Measurements from ENCODE around the gene ANO10. TPM values are rescaled to one million over a fixed set of nuclear protein-coding genes. Genes with fewer than 3 reads are reported as not detected.
"Not testable (repeated sequence)": the region's sequence is repeated elsewhere in the genome, so short reads cannot be mapped to it uniquely, and the experiment has no call there.

ANO10 gene
- total RNA-seq, 1 donor from 2014 or later, result 39.1 TPM

GRCh38 chr3:43523454-43524053, 98.3 kb downstream of the ANO10 start:
- FAIRE-seq (no peak), DNase-seq (ENCODE audit: low spot score in 2 of 2) (no peak)

- DNase-seq (ENCODE audit: low spot score in 2 of 2) (no peak), FAIRE-seq (no peak)
These were observed 99.0 kb downstream of the ANO10 start for GRCh38 chr3:43522727-43523362.

GRCh38 chr3:43521941-43522340, 99.9 kb downstream of the ANO10 start:
- DNase-seq (ENCODE audit: low spot score in 2 of 2), result no peak
- FAIRE-seq, result no peak

- DNase-seq (ENCODE audit: low spot score in 2 of 2); FAIRE-seq: not testable (repeated sequence)
These were observed 103.3 kb downstream of the ANO10 start for GRCh38 chr3:43518515-43518914.

- DNase-seq (ENCODE audit: low spot score in 2 of 2) (no peak), FAIRE-seq (no peak)
These were observed 105.7 kb downstream of the ANO10 start for GRCh38 chr3:43515970-43516635.

GRCh38 chr3:43515208-43515917, 106.4 kb downstream of the ANO10 start:
- FAIRE-seq (no peak), DNase-seq (ENCODE audit: low spot score in 2 of 2) (no peak)

GRCh38 chr3:43512754-43513404, 108.9 kb downstream of the ANO10 start:
- FAIRE-seq (no peak), DNase-seq (ENCODE audit: low spot score in 2 of 2) (no peak)

GRCh38 chr3:43506644-43507043, 115.2 kb downstream of the ANO10 start:
- FAIRE-seq (no peak), DNase-seq (ENCODE audit: low spot score in 2 of 2) (no peak)

GRCh38 chr3:43505351-43505750, 116.5 kb downstream of the ANO10 start:
- FAIRE-seq, result no peak
- DNase-seq (ENCODE audit: low spot score in 2 of 2), result no peak

GRCh38 chr3:43503067-43503728, 118.6 kb downstream of the ANO10 start:
- FAIRE-seq, result no peak
- no peak for DNase-seq (ENCODE audit: low spot score in 2 of 2)

GRCh38 chr3:43499256-43499655, 122.6 kb downstream of the ANO10 start:
- no peak for FAIRE-seq
- no peak for DNase-seq (ENCODE audit: low spot score in 2 of 2)

GRCh38 chr3:43497905-43498365, 123.9 kb downstream of the ANO10 start:
- DNase-seq (ENCODE audit: low spot score in 2 of 2) (no peak), FAIRE-seq (no peak)

- FAIRE-seq (no peak), DNase-seq (ENCODE audit: low spot score in 2 of 2) (no peak)
These were observed 124.4 kb downstream of the ANO10 start for GRCh38 chr3:43497422-43497821.

- FAIRE-seq, result no peak
- no peak for DNase-seq (ENCODE audit: low spot score in 2 of 2)
These were observed 125.0 kb downstream of the ANO10 start for GRCh38 chr3:43496740-43497375.

- DNase-seq (ENCODE audit: low spot score in 2 of 2); FAIRE-seq: not testable (repeated sequence)
These were observed 128.9 kb downstream of the ANO10 start for GRCh38 chr3:43492932-43493331.

- DNase-seq (ENCODE audit: low spot score in 2 of 2); FAIRE-seq: not testable (repeated sequence)
These were observed 130.0 kb downstream of the ANO10 start for GRCh38 chr3:43491807-43492206.

- FAIRE-seq (no peak), DNase-seq (ENCODE audit: low spot score in 2 of 2) (no peak)
These were observed 131.1 kb downstream of the ANO10 start for GRCh38 chr3:43490640-43491185.

GRCh38 chr3:43489930-43490329, 131.9 kb downstream of the ANO10 start:
- DNase-seq (ENCODE audit: low spot score in 2 of 2), result no peak
- no peak for FAIRE-seq

GRCh38 chr3:43485931-43486330, 135.9 kb downstream of the ANO10 start:
- no peak for FAIRE-seq

More at GRCh38 chr3:43485931-43486330, 135.9 kb downstream of the ANO10 start:
- no peak for DNase-seq (ENCODE audit: low spot score in 2 of 2)

All from frontal cortex (tissue), 4 donors.